Hematopoietic multipotent progenitor cell treated with erythropoietin and hydrocortisone succinate and interleukin-3 and kit ligand, for 4 days (in vitro differentiated cells): Measurements from ENCODE around the gene TMEM270.
A peak's percentile ranks its signal among the peaks of the same experiment; 100 is the strongest.
"Not testable (repeated sequence)": the region's sequence is repeated elsewhere in the genome, so short reads cannot be mapped to it uniquely, and the experiment has no call there.

Experiments used
- DNase-seq: peaks from one replicate; pipeline ENCODE4 v3.0.0-alpha.2; 2015

Gene TMEM270

GRCh38 chr7:73864981-73865711 lies 4.2 kb downstream of the TMEM270 start:
- no peak for DNase-seq

- peak; percentile 85 for DNase-seq
These were observed 4.9 kb downstream of the TMEM270 start for GRCh38 chr7:73865738-73866445.

GRCh38 chr7:73866446-73866767 lies 5.4 kb downstream of the TMEM270 start:
- DNase-seq = no peak

GRCh38 chr7:73869011-73869798 lies 8.2 kb downstream of the TMEM270 start:
- DNase-seq = no peak

GRCh38 chr7:73870041-73870492 lies 9.1 kb downstream of the TMEM270 start:
- DNase-seq = no peak

GRCh38 chr7:73871163-73872011 lies 10.4 kb downstream of the TMEM270 start:
- DNase-seq = no peak

GRCh38 chr7:73872056-73872908 lies 11.3 kb downstream of the TMEM270 start:
- no peak for DNase-seq

- no peak for DNase-seq
These were observed 15.4 kb downstream of the TMEM270 start for GRCh38 chr7:73876361-73876760.

- no peak for DNase-seq
These were observed 16.0 kb downstream of the TMEM270 start for GRCh38 chr7:73876973-73877372.

- DNase-seq = no peak
These were observed 19.2 kb downstream of the TMEM270 start for GRCh38 chr7:73879977-73880681.

GRCh38 chr7:73880755-73881328 lies 19.9 kb downstream of the TMEM270 start:
- no peak for DNase-seq

GRCh38 chr7:73881352-73882046 lies 20.5 kb downstream of the TMEM270 start:
- DNase-seq = no peak

- DNase-seq = no peak
These were observed 21.1 kb downstream of the TMEM270 start for GRCh38 chr7:73882047-73882402.

GRCh38 chr7:73884867-73885422 lies 24.0 kb downstream of the TMEM270 start:
- not testable (repeated sequence) for DNase-seq

- peak; percentile 20 for DNase-seq
These were observed 24.5 kb downstream of the TMEM270 start for GRCh38 chr7:73885433-73885974.

GRCh38 chr7:73885975-73886798 lies 25.2 kb downstream of the TMEM270 start:
- DNase-seq = peak; percentile 99

GRCh38 chr7:73887762-73888161 lies 26.8 kb downstream of the TMEM270 start:
- no peak for DNase-seq

- peak; percentile 83 for DNase-seq
These were observed 28.0 kb downstream of the TMEM270 start for GRCh38 chr7:73888959-73889358.
